Fibroblast of upper back skin (primary cell): ENCODE results near the gene SNX14.

Experiments used
- DNase-seq: peaks from one replicate; pipeline ENCODE4 v3.0.0-alpha.2; 2013

Gene SNX14

GRCh38 chr6:85496856-85497255 lies 96.8 kb downstream of the SNX14 start:
- no peak for DNase-seq

GRCh38 chr6:85496009-85496579 lies 97.6 kb downstream of the SNX14 start:
- DNase-seq = no peak

- no peak for DNase-seq
These were observed 98.8 kb downstream of the SNX14 start for GRCh38 chr6:85494547-85495536.

GRCh38 chr6:85493389-85493788 lies 100.3 kb downstream of the SNX14 start:
- no peak for DNase-seq

GRCh38 chr6:85490516-85491248 lies 103.0 kb downstream of the SNX14 start:
- DNase-seq = peak; percentile 41

GRCh38 chr6:85484948-85485347 lies 108.7 kb downstream of the SNX14 start:
- peak; percentile 14 for DNase-seq

- no peak for DNase-seq
These were observed 109.8 kb downstream of the SNX14 start for GRCh38 chr6:85483846-85484245.

- peak; percentile 74 for DNase-seq
These were observed 110.6 kb downstream of the SNX14 start for GRCh38 chr6:85482905-85483700.

- DNase-seq = peak; percentile 58
These were observed 111.3 kb downstream of the SNX14 start for GRCh38 chr6:85482206-85482904.

GRCh38 chr6:85479208-85479607 lies 114.5 kb downstream of the SNX14 start:
- peak; percentile 24 for DNase-seq

- no peak for DNase-seq
These were observed 117.1 kb downstream of the SNX14 start for GRCh38 chr6:85476532-85476931.

- no peak for DNase-seq
These were observed 119.9 kb downstream of the SNX14 start for GRCh38 chr6:85473748-85474147.

- no peak for DNase-seq
These were observed 120.9 kb downstream of the SNX14 start for GRCh38 chr6:85472744-85473143.

- DNase-seq = no peak
These were observed 123.6 kb downstream of the SNX14 start for GRCh38 chr6:85470023-85470410.

- DNase-seq = no peak
These were observed 124.2 kb downstream of the SNX14 start for GRCh38 chr6:85469276-85470022.

GRCh38 chr6:85468326-85468725 lies 125.3 kb downstream of the SNX14 start:
- no peak for DNase-seq

GRCh38 chr6:85465762-85466161 lies 127.9 kb downstream of the SNX14 start:
- no peak for DNase-seq

GRCh38 chr6:85464722-85465150 lies 128.9 kb downstream of the SNX14 start:
- peak; percentile 79 for DNase-seq

- DNase-seq = peak; percentile 96
These were observed 129.4 kb downstream of the SNX14 start for GRCh38 chr6:85464260-85464644.

- DNase-seq = no peak
These were observed 129.9 kb downstream of the SNX14 start for GRCh38 chr6:85463621-85464259.

- no peak for DNase-seq
These were observed 131.0 kb downstream of the SNX14 start for GRCh38 chr6:85462673-85463072.
